DND-41 (cell line): ENCODE results near the gene TRIM65.

ENCODE experiments used
- ATAC-seq: fragments of 200-7000 bp; cut with Tn5 transposase; 3 replicates; pipeline ENCODE4 v1.9.1; 2021; ENCODE audit warnings: low read depth; ENCODE audit not compliant: insufficient read depth
- DNase-seq: peaks from one replicate; pipeline ENCODE4 v3.0.0-alpha.2; 2020
- H2AFZ ChIP-seq: 2 replicates; pipeline ENCODE4 v1.6.0; 2012; ENCODE audit warnings: low read depth, low read length
- H3K27ac ChIP-seq: 2 replicates; pipeline ENCODE4 v1.5.1; 2012; ENCODE audit warnings: low read length, inconsistent platforms
- H3K27me3 ChIP-seq: fragments of 200-600 bp; sonication (generic); 2 replicates; pipeline ENCODE4 v1.6.0; 2012; ENCODE audit warnings: low read length, mild to moderate bottlenecking, inconsistent platforms; ENCODE audit not compliant: insufficient read depth, poor library complexity
- H3K36me3 ChIP-seq: 2 replicates; pipeline ENCODE4 v1.5.1; 2012; ENCODE audit warnings: low read length, inconsistent platforms; ENCODE audit not compliant: insufficient read depth
- H3K4me1 ChIP-seq: 2 replicates; pipeline ENCODE4 v1.5.1; 2012; ENCODE audit warnings: mild to moderate bottlenecking, low read length; ENCODE audit not compliant: insufficient read depth
- H3K4me2 ChIP-seq: 2 replicates; pipeline ENCODE4 v1.6.0; 2012; ENCODE audit warnings: mild to moderate bottlenecking, moderate library complexity, low read length, inconsistent platforms; ENCODE audit not compliant: insufficient read depth
- H3K4me3 ChIP-seq, 2 experiments: fragments of 200-600 bp in 1 of 2; shearing (Covaris generic) in 1 of 2; 2 replicates each; pipeline ENCODE4 v1.5.1; 2012 to 2016; ENCODE audit warnings: inconsistent platforms in 2 of 2, low read length in 2 of 2, mild to moderate bottlenecking in 2 of 2, low read depth in 1 of 2, moderate library complexity in 1 of 2
- H3K79me2 ChIP-seq: 2 replicates; pipeline ENCODE4 v1.6.0; 2012; ENCODE audit warnings: low read length, inconsistent platforms; ENCODE audit not compliant: insufficient read depth
- H3K9ac ChIP-seq: 2 replicates; pipeline ENCODE4 v1.6.0; 2012; ENCODE audit warnings: low read depth, mild to moderate bottlenecking, inconsistent platforms, low read length, moderate library complexity
- H3K9me3 ChIP-seq: 2 replicates; pipeline ENCODE4 v1.5.1; 2012; ENCODE audit warnings: low read length, moderate library complexity, mild to moderate bottlenecking, inconsistent platforms; ENCODE audit not compliant: insufficient read depth, severe bottlenecking
- H4K20me1 ChIP-seq: 2 replicates; pipeline ENCODE4 v1.6.0; 2012; ENCODE audit warnings: low read length; ENCODE audit not compliant: insufficient read depth
- CTCF ChIP-seq: IDR thresholded peaks from 2 replicates; pipeline ENCODE4 v1.5.1; 2012; ENCODE audit warnings: borderline replicate concordance, low read length, moderate library complexity, mild to moderate bottlenecking; ENCODE audit not compliant: poor library complexity, severe bottlenecking; ENCODE audit errors: extremely low read depth
- EZH2 ChIP-seq: IDR thresholded peaks from 3 replicates; pipeline ENCODE4 v1.6.1; 2012; ENCODE audit warnings: borderline replicate concordance, low read depth, mild to moderate bottlenecking, moderate library complexity, low read length, inconsistent platforms; ENCODE audit not compliant: severe bottlenecking

The TRIM65 gene

GRCh38 chr17:75921596-75921995 lies 24.8 kb upstream of the TRIM65 start:
- no peak overlapping the region for H3K4me2 ChIP-seq
- H3K4me3 ChIP-seq, result no peak overlapping the region
- DNase-seq, result no peak

GRCh38 chr17:75920045-75920560 lies 23.4 kb upstream of the TRIM65 start:
- H3K4me2 ChIP-seq, result no peak overlapping the region
- H4K20me1 ChIP-seq, result no peaks in the 10 kb centered on the region
- no peaks in the 10 kb centered on the region for H3K27me3 ChIP-seq
- no peaks in the 10 kb centered on the region for H3K4me1 ChIP-seq
- H3K9me3 ChIP-seq, result no peaks in the 10 kb centered on the region
- DNase-seq (no peak), ATAC-seq (no peak)
- H3K9ac ChIP-seq, result no peak overlapping the region
- H3K79me2 ChIP-seq, result no peaks in the 10 kb centered on the region
- no peak overlapping the region for H3K4me3 ChIP-seq
- peaks cover 40% of the 10 kb centered on the region for H3K36me3 ChIP-seq
- no peak overlapping the region for H3K27ac ChIP-seq
- no peak overlapping the region for H2AFZ ChIP-seq
- no peak for TF ChIP-seq EZH2
- TF ChIP-seq CTCF, result no peak

More at GRCh38 chr17:75921596-75921995, 24.8 kb upstream of the TRIM65 start:
- TF ChIP-seq EZH2 (no peak), CTCF (no peak)
- Histone ChIP-seq H3K27me3 (no peaks in the 10 kb centered on the region), H3K9me3 (no peaks in the 10 kb centered on the region), H4K20me1 (no peaks in the 10 kb centered on the region), H3K36me3 (peaks cover 42% of the 10 kb centered on the region), H3K27ac (no peak overlapping the region), H3K79me2 (no peaks in the 10 kb centered on the region), H2AFZ (no peak overlapping the region), H3K4me1 (no peaks in the 10 kb centered on the region), H3K9ac (no peak overlapping the region)
- no peak for ATAC-seq

GRCh38 chr17:75919611-75920010 lies 22.9 kb upstream of the TRIM65 start:
- ATAC-seq, result no peak
- no peak overlapping the region for H3K9ac ChIP-seq

More at GRCh38 chr17:75919611-75920010, 22.9 kb upstream of the TRIM65 start:
- Histone ChIP-seq H3K4me3 (no peak overlapping the region), H3K27me3 (no peaks in the 10 kb centered on the region), H3K9me3 (no peaks in the 10 kb centered on the region), H3K4me1 (no peaks in the 10 kb centered on the region), H3K36me3 (peaks cover 45% of the 10 kb centered on the region), H3K79me2 (no peaks in the 10 kb centered on the region), H4K20me1 (no peaks in the 10 kb centered on the region), H3K4me2 (no peak overlapping the region), H3K27ac (no peak overlapping the region), H2AFZ (no peak overlapping the region)
- no peak for DNase-seq
- TF ChIP-seq EZH2 (no peak), CTCF (no peak)
